ENCODE measurements around the gene DAGLA. TPM values are rescaled to one million over a fixed set of nuclear protein-coding genes. Genes with fewer than 3 reads are reported as not detected.
A peak's percentile ranks its signal among the peaks of the same experiment; 100 is the strongest.

The DAGLA gene
- total and polyA plus RNA-seq, 2 of the 13 experiments (the other 11 are each of a cell fraction or from before 2014, with no cell fraction given), result 2.6 to 3.9 TPM

- no peak for TF ChIP-seq LRRFIP1 (CRISPR knock-in tag; conservative IDR thresholded peaks at IDR 0.05)
- no peak for TF ChIP-seq MTF1 (CRISPR knock-in tag; IDR thresholded peaks at IDR 0.05)
- TF ChIP-seq PRDM15 (CRISPR knock-in tag; IDR thresholded peaks at IDR 0.05), result peak; percentile 93
- TF ChIP-seq GRHL1 (CRISPR knock-in tag; conservative IDR thresholded peaks at IDR 0.05), result no peak
- 0 out of 2 replicates have a peak, but pooled peaks have one; percentile 19 for TF ChIP-seq CEBPG (CRISPR knock-in tag; IDR thresholded peaks at IDR 0.05)
- TF ChIP-seq ZNF607 (CRISPR knock-in tag; IDR thresholded peaks at IDR 0.05; ENCODE audit: borderline replicate concordance), result no peak
- no peak; the same call in 1 of the 2 replicates for TF ChIP-seq HMGXB3 (CRISPR knock-in tag; IDR thresholded peaks at IDR 0.05; ENCODE audit: borderline replicate concordance)
- TF ChIP-seq KDM1A (CRISPR knock-in tag; IDR thresholded peaks at IDR 0.05), result no peak
- TF ChIP-seq KLF9 (CRISPR knock-in tag; IDR thresholded peaks at IDR 0.05; ENCODE audit: low read depth), result no peak
- TF ChIP-seq IKZF5 (CRISPR knock-in tag; IDR thresholded peaks at IDR 0.05), result peak; percentile 84
- TF ChIP-seq ATF4 (CRISPR knock-in tag; IDR thresholded peaks at IDR 0.05), result peak in 1 of 2 experiments; percentile 85; a peak in 2 of 4 replicates
- TF ChIP-seq ZMYM3 (CRISPR knock-in tag; IDR thresholded peaks at IDR 0.05), result peak; percentile 54; the same call in 1 of the 2 replicates
- TF ChIP-seq TMF1 (CRISPR knock-in tag; IDR thresholded peaks at IDR 0.05; ENCODE audit: low read depth), result peak; percentile 76; the same call in 1 of the 2 replicates
Measured at GRCh38 chr11:61682093-61682732, 2.0 kb downstream of the DAGLA start (continued).
